Vagina (tissue), 2 donors: ENCODE data around the gene PTPRD. TPM values are rescaled to one million over a fixed set of nuclear protein-coding genes. Genes with fewer than 3 reads are reported as not detected.

Source experiments
- DNase-seq, 2 donors: peaks; one replicate each; pipeline ENCODE4 v3.0.0-alpha.2; 2017; ENCODE audit errors: extremely low spot score in 2 of 2
- H3K27ac ChIP-seq: fragments of 200-600 bp; sonication (generic); one replicate; pipeline ENCODE4 v1.5.1; 2019
- H3K27me3 ChIP-seq: fragments of 200-600 bp; sonication (generic); one replicate; pipeline ENCODE4 v1.5.1; 2019
- H3K36me3 ChIP-seq, 2 donors: fragments of 200-600 bp; sonication (generic); one replicate each; pipeline ENCODE4 v1.5.1; 2017 to 2019
- H3K4me1 ChIP-seq: fragments of 200-600 bp; sonication (generic); one replicate; pipeline ENCODE4 v1.5.1; 2019
- H3K4me3 ChIP-seq, 2 donors: fragments of 200-600 bp; sonication (generic); 1 replicate in 1 of 2; 2 replicates in 1 of 2; pipeline ENCODE4 v1.5.1; 2016 to 2019
- H3K9me3 ChIP-seq: fragments of 200-600 bp; sonication (generic); one replicate; pipeline ENCODE4 v1.5.1; 2019
- POLR2A ChIP-seq, 2 donors: fragments of 450-650 bp; IDR thresholded peaks; one replicate each; pipeline ENCODE4 v1.6.1; 2017; ENCODE audit warnings: antibody characterized with exemption in 2 of 2, mild to moderate bottlenecking in 2 of 2, moderate library complexity in 2 of 2
- POLR2AphosphoS5 ChIP-seq, 2 donors: sonication (generic); formaldehyde crosslinking; IDR thresholded peaks; one replicate each; pipeline ENCODE4 v1.9.0; 2017; ENCODE audit warnings: antibody characterized with exemption in 2 of 2, mild to moderate bottlenecking in 2 of 2, low read depth in 1 of 2; ENCODE audit not compliant: insufficient read depth in 1 of 2
- intact Hi-C: fragments of 100-400 bp; cut with DNase I; formaldehyde crosslinking; loops from one replicate; pipeline ENCODE4 v1.15.1; 2023
- total RNA-seq: library from RNA; depleted of rRNA; stranded (reverse); fragments of >200 nt; gene quantifications from one replicate; pipeline ENCODE4 v1.2.3, GENCODE V29; 2016
- TF ChIP-seq, protein P1 (sequence below), 3 experiments: fragments of 450-650 bp in 2 of 3; fragments of 200-600 bp in 1 of 3; sonication (generic) in 1 of 3; IDR thresholded peaks; one replicate each; pipeline ENCODE4 v1.5.1; 2017 to 2019; ENCODE audit warnings: antibody characterized with exemption in 3 of 3, mild to moderate bottlenecking in 2 of 3, moderate library complexity in 2 of 3

PTPRD gene
- total RNA-seq, 1 donor from 2014 or later: 10.3 TPM

DNA sequence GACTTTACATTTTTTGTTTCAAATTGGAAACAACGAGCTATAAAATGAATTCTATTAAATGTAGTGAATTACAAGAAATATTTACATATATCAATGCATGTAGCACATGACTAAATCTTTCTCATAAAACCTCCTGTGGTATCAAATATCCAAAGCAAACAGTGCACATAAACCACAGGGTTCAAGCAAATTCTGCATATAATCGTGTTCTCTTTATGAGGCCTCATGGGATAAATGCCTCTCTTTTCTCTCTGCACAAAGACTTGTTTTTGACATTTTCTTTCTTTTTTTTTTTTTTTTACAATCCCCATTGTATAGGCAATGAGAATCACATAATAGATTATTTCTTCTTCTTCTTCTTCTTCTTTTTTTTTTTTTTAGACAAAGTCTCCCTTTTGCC, 1696.0 kb downstream of the PTPRD start:
- H3K9me3 ChIP-seq: no peaks in the 10 kb centered on the region
- no peaks in the 10 kb centered on the region for H3K27me3 ChIP-seq
- no peaks in the 10 kb centered on the region for H3K4me1 ChIP-seq
- TF ChIP-seq POLR2AphosphoS5 (IDR thresholded peaks at IDR 0.05; ENCODE audit: insufficient read depth in 1 of 2, low read depth in 1 of 2): no peak
- TF ChIP-seq POLR2A (IDR thresholded peaks at IDR 0.05): no peak
- TF ChIP-seq, protein P1, sequence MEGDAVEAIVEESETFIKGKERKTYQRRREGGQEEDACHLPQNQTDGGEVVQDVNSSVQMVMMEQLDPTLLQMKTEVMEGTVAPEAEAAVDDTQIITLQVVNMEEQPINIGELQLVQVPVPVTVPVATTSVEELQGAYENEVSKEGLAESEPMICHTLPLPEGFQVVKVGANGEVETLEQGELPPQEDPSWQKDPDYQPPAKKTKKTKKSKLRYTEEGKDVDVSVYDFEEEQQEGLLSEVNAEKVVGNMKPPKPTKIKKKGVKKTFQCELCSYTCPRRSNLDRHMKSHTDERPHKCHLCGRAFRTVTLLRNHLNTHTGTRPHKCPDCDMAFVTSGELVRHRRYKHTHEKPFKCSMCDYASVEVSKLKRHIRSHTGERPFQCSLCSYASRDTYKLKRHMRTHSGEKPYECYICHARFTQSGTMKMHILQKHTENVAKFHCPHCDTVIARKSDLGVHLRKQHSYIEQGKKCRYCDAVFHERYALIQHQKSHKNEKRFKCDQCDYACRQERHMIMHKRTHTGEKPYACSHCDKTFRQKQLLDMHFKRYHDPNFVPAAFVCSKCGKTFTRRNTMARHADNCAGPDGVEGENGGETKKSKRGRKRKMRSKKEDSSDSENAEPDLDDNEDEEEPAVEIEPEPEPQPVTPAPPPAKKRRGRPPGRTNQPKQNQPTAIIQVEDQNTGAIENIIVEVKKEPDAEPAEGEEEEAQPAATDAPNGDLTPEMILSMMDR (IDR thresholded peaks at IDR 0.05): no peak
- no peak for DNase-seq
- no peak overlapping the region for H3K4me3 ChIP-seq
- no peak overlapping the region for H3K27ac ChIP-seq
- intact Hi-C loops: no loop called here
- H3K36me3 ChIP-seq: no peaks in the 10 kb centered on the region

DNA sequence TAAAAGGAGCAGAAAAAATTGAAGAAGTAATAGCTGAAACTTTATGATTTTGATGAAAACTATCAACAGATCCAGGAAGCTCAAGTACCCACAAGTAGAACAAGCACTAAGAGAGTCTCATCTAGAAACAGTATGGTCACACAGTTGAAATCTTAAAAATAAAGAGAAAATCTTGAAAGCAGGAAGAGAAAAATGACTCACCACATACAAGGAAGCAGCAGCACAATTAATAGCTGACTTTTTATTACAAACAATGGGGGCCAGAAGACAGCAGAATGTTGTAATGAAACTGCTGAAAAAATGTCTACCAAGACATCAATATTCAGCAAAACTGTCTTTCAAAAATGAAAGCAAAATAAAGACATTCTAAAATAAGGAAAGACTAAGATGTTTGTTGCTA, 1704.9 kb downstream of the PTPRD start:
- TF ChIP-seq, protein P1 (IDR thresholded peaks at IDR 0.05): no peak
- no peak for TF ChIP-seq POLR2AphosphoS5 (IDR thresholded peaks at IDR 0.05; ENCODE audit: insufficient read depth in 1 of 2, low read depth in 1 of 2)
- TF ChIP-seq POLR2A (IDR thresholded peaks at IDR 0.05): no peak
- Histone ChIP-seq H3K9me3 (no peaks in the 10 kb centered on the region), H3K36me3 (no peaks in the 10 kb centered on the region), H3K4me3 (no peak overlapping the region), H3K27me3 (no peaks in the 10 kb centered on the region), H3K27ac (no peak overlapping the region), H3K4me1 (no peaks in the 10 kb centered on the region)
- intact Hi-C loops: no loop called here
- no peak for DNase-seq

DNA sequence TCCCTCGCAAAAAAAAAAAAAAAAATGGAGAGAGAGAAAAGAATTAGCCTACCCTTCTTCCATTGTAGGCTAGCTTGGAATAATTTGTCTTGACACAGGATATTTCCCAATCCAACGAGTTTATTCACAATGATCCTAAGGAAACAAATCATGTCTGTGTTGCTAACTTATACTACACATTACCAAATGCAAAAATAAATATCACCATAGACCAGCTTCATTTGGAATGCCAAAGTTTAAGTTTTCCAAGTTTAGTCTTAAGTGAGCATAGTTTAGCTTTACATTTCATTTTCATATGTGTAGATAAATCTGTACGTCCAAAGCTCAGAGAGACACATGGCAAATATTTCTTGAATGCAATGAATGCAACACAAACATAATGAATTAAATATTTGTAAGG, 1707.1 kb downstream of the PTPRD start:
- intact Hi-C loops: no loop called here
- no peak for TF ChIP-seq POLR2A (IDR thresholded peaks at IDR 0.05)
- no peak for TF ChIP-seq POLR2AphosphoS5 (IDR thresholded peaks at IDR 0.05; ENCODE audit: insufficient read depth in 1 of 2, low read depth in 1 of 2)
- TF ChIP-seq, protein P1 (IDR thresholded peaks at IDR 0.05): no peak
- Histone ChIP-seq H3K4me3 (no peak overlapping the region), H3K27ac (no peak overlapping the region), H3K4me1 (no peaks in the 10 kb centered on the region), H3K36me3 (no peaks in the 10 kb centered on the region), H3K27me3 (no peaks in the 10 kb centered on the region), H3K9me3 (no peaks in the 10 kb centered on the region)
- DNase-seq: no peak

DNA sequence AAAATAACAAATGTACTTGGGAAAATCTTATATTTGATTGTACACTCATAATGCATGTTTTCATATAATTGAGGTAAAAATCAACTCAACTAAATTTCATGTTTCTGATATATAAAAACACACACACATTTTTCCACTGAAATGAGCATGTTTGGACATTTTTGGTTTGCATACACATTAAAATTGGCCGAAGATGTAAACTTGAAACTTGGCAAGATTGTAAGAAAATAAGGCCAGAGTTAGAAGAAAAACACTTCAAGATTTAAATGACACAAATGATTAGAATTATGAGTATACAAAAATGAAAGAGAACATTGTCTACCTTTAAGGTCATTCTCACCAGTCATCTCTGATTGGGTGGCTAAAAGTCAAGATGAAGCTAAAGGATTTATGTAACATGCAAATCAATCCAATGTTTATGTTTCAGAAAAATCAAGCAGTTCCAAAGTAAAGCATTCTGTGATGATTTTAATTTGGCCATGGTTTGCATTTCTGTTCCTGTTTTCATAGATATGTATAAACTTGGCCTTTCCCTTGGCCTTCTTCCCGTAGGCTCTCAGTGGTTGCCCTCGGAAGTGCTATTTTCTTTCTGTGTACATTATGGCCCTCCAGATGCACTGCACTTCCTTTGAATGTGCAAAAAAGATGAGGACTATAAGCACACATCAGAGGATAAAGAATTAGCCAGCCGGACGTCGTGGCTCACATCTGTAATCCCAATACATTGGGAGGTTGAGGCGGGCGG, 1707.9 kb downstream of the PTPRD start:
- no peaks in the 10 kb centered on the region for H3K36me3 ChIP-seq
- H3K27ac ChIP-seq: no peak overlapping the region
- H3K4me1 ChIP-seq: no peaks in the 10 kb centered on the region
- H3K4me3 ChIP-seq: no peak overlapping the region
- H3K9me3 ChIP-seq: no peaks in the 10 kb centered on the region
- H3K27me3 ChIP-seq: no peaks in the 10 kb centered on the region
- intact Hi-C loops: no loop called here
- DNase-seq: no peak
- TF ChIP-seq POLR2A (IDR thresholded peaks at IDR 0.05) (no peak), POLR2AphosphoS5 (IDR thresholded peaks at IDR 0.05; ENCODE audit: insufficient read depth in 1 of 2, low read depth in 1 of 2) (no peak)
- TF ChIP-seq, protein P1 (IDR thresholded peaks at IDR 0.05): no peak

DNA sequence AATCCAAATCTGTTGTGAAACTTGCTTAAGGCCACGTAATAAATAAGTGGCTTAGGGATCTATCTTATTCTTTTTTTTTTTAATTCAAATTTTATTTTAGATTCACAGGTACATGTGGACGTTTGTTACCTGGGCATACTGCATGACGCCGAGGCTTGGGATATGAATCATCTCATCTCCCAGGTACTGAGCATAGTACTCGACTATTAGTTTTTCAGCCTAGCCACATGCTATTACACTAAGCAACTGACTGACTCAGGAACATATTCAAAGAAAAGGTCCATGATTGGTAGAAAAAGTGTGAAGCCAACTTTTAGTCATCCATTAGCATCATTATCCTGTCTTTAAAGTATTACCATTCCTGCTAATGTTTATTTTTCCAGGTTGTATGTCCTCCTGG, 1709.7 kb downstream of the PTPRD start:
- no peak for TF ChIP-seq POLR2AphosphoS5 (IDR thresholded peaks at IDR 0.05; ENCODE audit: insufficient read depth in 1 of 2, low read depth in 1 of 2)
- TF ChIP-seq POLR2A (IDR thresholded peaks at IDR 0.05): no peak
- TF ChIP-seq, protein P1 (IDR thresholded peaks at IDR 0.05): no peak
- Histone ChIP-seq H3K9me3 (no peaks in the 10 kb centered on the region), H3K27ac (no peak overlapping the region), H3K27me3 (no peaks in the 10 kb centered on the region), H3K4me1 (no peaks in the 10 kb centered on the region), H3K36me3 (no peaks in the 10 kb centered on the region), H3K4me3 (no peak overlapping the region)
- intact Hi-C loops: no loop called here
- DNase-seq: no peak
